Spinal cord (tissue), 10 donors: ENCODE data around the gene LONRF2. TPM values are rescaled to one million over a fixed set of nuclear protein-coding genes. Genes with fewer than 3 reads are reported as not detected.
"Not testable (repeated sequence)": the region's sequence is repeated elsewhere in the genome, so short reads cannot be mapped to it uniquely, and the experiment has no call there.

Experiments
- DNase-seq, 6 donors: peaks; one replicate each; pipeline versions ENCODE4 v3.0.0 to v3.0.0-alpha.2; 2013 to 2015; ENCODE audit warnings: low spot score in 6 of 6, low read depth in 4 of 6
- H3K27ac ChIP-seq: one replicate; pipeline ENCODE4 v1.5.1; 2013; ENCODE audit warnings: low read depth, low read length, control low read depth
- H3K27me3 ChIP-seq: one replicate; pipeline ENCODE4 v1.6.1; 2013; ENCODE audit warnings: low read length; ENCODE audit not compliant: control insufficient read depth, insufficient read depth
- H3K36me3 ChIP-seq: one replicate; pipeline ENCODE4 v1.6.1; 2013; ENCODE audit warnings: low read length; ENCODE audit not compliant: control insufficient read depth, insufficient read depth
- H3K4me1 ChIP-seq: one replicate; pipeline ENCODE4 v1.6.1; 2013; ENCODE audit warnings: low read length; ENCODE audit not compliant: control insufficient read depth, insufficient read depth
- H3K4me3 ChIP-seq: one replicate; pipeline ENCODE4 v1.5.1; 2013; ENCODE audit warnings: low read depth, low read length, control low read depth
- H3K9me3 ChIP-seq: one replicate; pipeline ENCODE4 v1.6.1; 2013; ENCODE audit warnings: low read length; ENCODE audit not compliant: control insufficient read depth, insufficient read depth
- WGBS: methylation state at CpG from one replicate; pipeline ENCODE4 v1.1.5; 2013; ENCODE audit warnings: missing lambda C conversion rate; ENCODE audit not compliant: insufficient coverage; 5-methylcytosine and 5-hydroxymethylcytosine counted together
- polyA plus RNA-seq, 2 donors: library from polyadenylated mRNA; unstranded; fragments of 120-200 nt; gene quantifications; one replicate each; pipeline ENCODE4 v1.2.1, GENCODE V29; 2013; ENCODE audit not compliant: insufficient read length in 2 of 2
- total RNA-seq, 2 donors: library from RNA; depleted of rRNA in 1 of 2; stranded (reverse); fragments of 120-200 nt in 1 of 2; fragments of >200 nt in 1 of 2; gene quantifications; one replicate each; pipeline versions ENCODE4 v1.2.3 to v1.2.4, GENCODE V29; 2013 to 2014
- donor health status: healthy.

The LONRF2 gene
- total and polyA plus RNA-seq, 4 donors = 17.0 to 60.1 (median 38.7) TPM

- Histone ChIP-seq H3K36me3 (no peaks in the 10 kb centered on the region), H3K4me1 (peaks cover 12% of the 10 kb centered on the region), H3K27me3 (no peaks in the 10 kb centered on the region), H3K9me3 (no peaks in the 10 kb centered on the region), H3K4me3 (no peak overlapping the region), H3K27ac (no peak overlapping the region)
- no peak for DNase-seq
- WGBS = 77% methylated on average over 14 of the region's 17 CpGs
Observed at GRCh38 chr2:100252811-100253698, 69.2 kb downstream of the LONRF2 start.

GRCh38 chr2:100250645-100251044, 71.7 kb downstream of the LONRF2 start:
- Histone ChIP-seq H3K27ac (no peak overlapping the region), H3K4me1 (peaks cover 15% of the 10 kb centered on the region), H3K36me3 (no peaks in the 10 kb centered on the region), H3K9me3 (no peaks in the 10 kb centered on the region), H3K4me3 (no peak overlapping the region), H3K27me3 (no peaks in the 10 kb centered on the region)
- DNase-seq = no peak
- WGBS = 87% methylated on average over 5 of the region's 9 CpGs

GRCh38 chr2:100248971-100249370, 73.3 kb downstream of the LONRF2 start:
- H3K27ac ChIP-seq = no peak overlapping the region

GRCh38 chr2:100248556-100248955, 73.7 kb downstream of the LONRF2 start:
- not testable (repeated sequence) for H3K9me3 ChIP-seq, H3K27ac ChIP-seq, H3K4me3 ChIP-seq, DNase-seq, H3K27me3 ChIP-seq, H3K36me3 ChIP-seq
- WGBS = 100% methylated on average over 7 of the region's 9 CpGs
- H3K4me1 ChIP-seq = peaks cover 15% of the 10 kb centered on the region

More at GRCh38 chr2:100248971-100249370, 73.3 kb downstream of the LONRF2 start:
- Histone ChIP-seq H3K27me3 (no peaks in the 10 kb centered on the region), H3K4me1 (peaks cover 15% of the 10 kb centered on the region), H3K36me3 (no peaks in the 10 kb centered on the region), H3K9me3 (no peaks in the 10 kb centered on the region), H3K4me3 (no peak overlapping the region)
- 83% methylated on average over 2 of the region's 5 CpGs for WGBS
- no peak for DNase-seq

GRCh38 chr2:100248044-100248330, 74.3 kb downstream of the LONRF2 start:
- DNase-seq = no peak
- Histone ChIP-seq H3K4me1 (peaks cover 10% of the 10 kb centered on the region), H3K27ac (no peak overlapping the region), H3K27me3 (no peaks in the 10 kb centered on the region), H3K9me3 (no peaks in the 10 kb centered on the region), H3K36me3 (no peaks in the 10 kb centered on the region), H3K4me3 (no peak overlapping the region)
- 100% methylated on average over 1 of the region's 4 CpGs for WGBS

GRCh38 chr2:100247256-100248043, 74.9 kb downstream of the LONRF2 start:
- H3K4me1 ChIP-seq = peaks cover 10% of the 10 kb centered on the region
- WGBS = 86% methylated on average over 10 of the region's 14 CpGs
- DNase-seq = no peak
- H3K27me3 ChIP-seq = no peaks in the 10 kb centered on the region
- H3K9me3 ChIP-seq = no peaks in the 10 kb centered on the region
- H3K36me3 ChIP-seq = no peaks in the 10 kb centered on the region
- H3K4me3 ChIP-seq = no peak overlapping the region
- no peak overlapping the region for H3K27ac ChIP-seq

GRCh38 chr2:100246163-100247145, 75.8 kb downstream of the LONRF2 start:
- 72% methylated on average over 20 of the region's 28 CpGs for WGBS
- Histone ChIP-seq H3K36me3 (no peaks in the 10 kb centered on the region), H3K27ac (no peak overlapping the region), H3K4me1 (peaks cover 10% of the 10 kb centered on the region), H3K9me3 (no peaks in the 10 kb centered on the region), H3K27me3 (no peaks in the 10 kb centered on the region), H3K4me3 (no peak overlapping the region)
- DNase-seq = peak in 1 of 6 donors; percentile 19

GRCh38 chr2:100245681-100246080, 76.6 kb downstream of the LONRF2 start:
- no peaks in the 10 kb centered on the region for H3K27me3 ChIP-seq
- DNase-seq = no peak
- H3K9me3 ChIP-seq = no peaks in the 10 kb centered on the region
- no peaks in the 10 kb centered on the region for H3K36me3 ChIP-seq
- WGBS = 100% methylated on average over 4 of the region's 4 CpGs
- no peak overlapping the region for H3K4me3 ChIP-seq
- H3K27ac ChIP-seq = no peak overlapping the region
- H3K4me1 ChIP-seq = peaks cover 10% of the 10 kb centered on the region

GRCh38 chr2:100244881-100245605, 77.3 kb downstream of the LONRF2 start:
- Histone ChIP-seq H3K27ac (no peak overlapping the region), H3K4me1 (peaks cover 10% of the 10 kb centered on the region), H3K4me3 (no peak overlapping the region), H3K9me3 (no peaks in the 10 kb centered on the region), H3K36me3 (no peaks in the 10 kb centered on the region), H3K27me3 (no peaks in the 10 kb centered on the region)
- WGBS = 89% methylated on average over 5 of the region's 6 CpGs
- no peak for DNase-seq
